SHP77 (cell line): ENCODE measurements around the gene BMP10.
A peak's percentile ranks its signal among the peaks of the same experiment; 100 is the strongest.

Source experiments
- DNase-seq, 2 experiments: peaks; one replicate each; lab custom pipeline; 2025; lab: John Stamatoyannopoulos, UW

The BMP10 gene

DNA sequence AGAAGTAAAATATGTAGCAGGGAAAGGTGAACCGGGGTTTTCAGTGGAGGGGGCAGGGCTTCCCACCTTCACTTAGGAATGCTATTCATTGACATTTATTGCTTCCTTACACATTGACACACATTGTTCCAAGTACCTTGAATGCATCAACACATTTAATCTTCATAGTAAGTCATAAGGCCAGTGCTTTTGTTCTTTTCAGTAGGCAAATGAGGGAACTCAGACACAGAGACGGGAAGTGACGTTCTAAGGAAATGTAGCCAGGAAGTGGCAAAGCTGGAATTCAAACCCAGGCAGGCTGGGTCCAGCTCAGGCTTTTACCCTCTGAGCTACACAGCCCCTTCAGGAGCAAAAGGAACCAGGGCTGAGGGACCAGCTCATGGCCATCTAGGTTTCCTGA is 20.7 kb downstream of the BMP10 start:
- no peak for DNase-seq

DNA sequence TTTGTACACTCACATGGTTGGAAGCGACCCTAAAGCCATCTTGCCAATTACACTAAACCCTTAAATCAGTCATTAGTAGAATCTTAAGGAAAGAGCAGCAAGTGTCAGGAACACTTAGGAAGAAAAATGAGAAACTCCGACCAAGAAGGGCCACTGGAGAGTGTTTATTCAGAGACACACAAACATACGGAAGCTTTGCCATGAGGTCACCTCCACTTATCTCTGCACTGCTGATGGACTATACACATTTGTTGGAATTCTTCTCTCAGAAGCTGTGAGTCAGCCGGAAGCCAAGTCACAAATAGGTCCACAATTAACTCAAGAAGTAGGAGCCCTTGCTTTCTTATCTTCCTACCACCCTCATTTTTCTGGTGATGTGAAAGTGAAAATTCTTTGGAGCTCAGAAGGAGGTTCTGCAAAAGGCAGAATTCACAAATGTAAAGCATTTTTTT is 21.6 kb downstream of the BMP10 start:
- no peak for DNase-seq

DNA sequence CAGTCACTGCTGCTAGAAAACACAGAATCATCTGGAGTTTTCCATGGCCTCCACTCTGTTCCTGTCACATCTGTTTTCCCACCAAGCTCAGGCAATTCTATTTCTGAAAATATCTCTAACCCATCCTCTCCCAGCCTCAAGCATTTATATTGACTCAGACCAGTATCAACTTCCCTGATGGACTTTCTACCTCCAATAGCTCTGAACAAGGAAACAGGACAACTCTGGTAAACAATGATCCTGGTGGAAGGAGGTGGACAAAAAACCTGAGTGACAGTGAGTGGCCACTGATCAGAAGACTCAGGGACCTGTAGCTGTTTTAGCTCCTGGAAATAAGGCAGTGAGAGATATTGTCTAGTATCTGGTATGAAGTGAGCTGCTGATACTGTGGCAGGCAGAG is 23.4 kb downstream of the BMP10 start:
- DNase-seq, result no peak

DNA sequence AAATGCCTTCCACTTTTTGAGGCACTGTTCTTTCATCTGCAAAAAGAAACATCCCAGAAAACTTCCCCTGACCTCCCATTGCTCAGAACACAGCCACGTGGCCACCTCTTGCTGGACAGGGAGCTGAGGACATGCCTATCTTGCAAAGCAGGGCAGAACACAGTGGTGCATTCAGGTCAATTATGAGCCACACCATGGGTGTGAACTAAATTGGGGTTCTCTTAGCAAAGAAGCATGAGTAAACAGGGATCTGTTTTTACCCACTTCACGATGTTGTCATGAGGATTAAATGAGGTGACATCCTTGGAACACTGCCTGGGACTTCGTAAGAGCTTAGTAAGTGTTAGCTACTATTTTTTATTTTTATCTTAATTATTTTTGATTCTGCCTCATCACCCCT is 25.1 kb downstream of the BMP10 start:
- no peak for DNase-seq

DNA sequence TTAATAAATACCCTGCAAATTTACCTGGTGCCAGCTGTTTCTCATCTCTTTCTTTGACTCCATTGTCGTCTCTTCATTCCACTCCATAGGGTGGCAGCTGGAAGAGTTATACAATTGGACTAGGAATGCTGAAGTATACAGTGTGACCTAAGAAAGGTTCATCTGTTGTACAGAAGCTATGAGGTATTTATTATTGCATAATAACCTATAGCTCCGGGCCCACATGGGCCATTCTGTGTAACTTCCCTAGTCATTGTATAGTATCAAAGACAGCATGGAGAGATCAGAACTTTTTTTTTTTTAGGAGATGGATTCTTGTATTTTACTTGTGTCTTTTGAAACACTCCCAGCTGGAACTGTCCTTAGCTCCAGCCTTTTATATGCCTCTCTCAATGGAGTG is 26.2 kb downstream of the BMP10 start:
- DNase-seq, result no peak

DNA sequence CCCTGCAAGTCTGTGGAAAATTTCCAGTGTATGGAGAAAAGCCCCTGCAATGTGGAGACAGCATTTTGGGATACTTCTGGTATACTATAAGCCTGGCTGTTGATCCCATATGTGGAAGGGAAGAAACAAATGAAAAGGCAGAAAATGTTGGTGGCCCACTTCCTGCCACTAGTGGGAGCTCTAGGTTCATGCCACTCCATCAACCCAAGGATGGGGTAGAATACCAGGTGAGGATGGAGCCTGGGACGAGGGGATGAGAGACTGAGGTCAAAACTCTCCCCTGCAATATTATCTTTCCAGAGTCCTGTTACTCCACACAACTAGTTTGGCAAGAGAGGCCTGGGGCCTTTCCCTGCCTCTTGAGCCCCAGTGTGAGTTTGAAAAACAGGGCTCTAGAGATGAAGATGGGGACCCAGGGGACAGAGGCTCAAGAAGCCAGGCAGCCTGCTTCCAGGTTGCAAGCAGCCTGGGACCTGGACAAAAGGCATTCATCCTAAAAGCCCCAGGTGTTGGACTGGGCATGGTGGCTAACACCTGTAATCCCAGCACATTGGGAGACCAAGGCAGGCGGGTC is 31.9 kb downstream of the BMP10 start:
- no peak for DNase-seq

DNA sequence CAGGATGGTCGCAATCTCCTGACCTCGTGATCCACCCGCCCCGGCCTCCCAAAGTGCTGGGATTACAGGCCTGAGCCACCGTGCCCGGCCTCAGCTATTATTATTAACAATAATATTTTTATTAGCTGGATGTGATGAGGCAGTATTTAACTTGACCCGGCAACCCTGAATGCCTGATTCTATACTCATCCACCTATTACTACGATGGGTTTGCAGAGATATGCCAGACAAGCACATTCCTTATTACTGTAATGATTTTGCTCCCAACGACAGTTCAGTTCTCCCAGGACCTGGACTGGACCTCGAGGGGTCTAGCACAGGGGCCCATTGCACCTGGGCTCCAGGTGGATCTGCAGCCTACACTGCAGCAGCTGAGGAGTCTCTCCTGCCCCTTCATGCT is 32.6 kb downstream of the BMP10 start:
- no peak for DNase-seq

DNA sequence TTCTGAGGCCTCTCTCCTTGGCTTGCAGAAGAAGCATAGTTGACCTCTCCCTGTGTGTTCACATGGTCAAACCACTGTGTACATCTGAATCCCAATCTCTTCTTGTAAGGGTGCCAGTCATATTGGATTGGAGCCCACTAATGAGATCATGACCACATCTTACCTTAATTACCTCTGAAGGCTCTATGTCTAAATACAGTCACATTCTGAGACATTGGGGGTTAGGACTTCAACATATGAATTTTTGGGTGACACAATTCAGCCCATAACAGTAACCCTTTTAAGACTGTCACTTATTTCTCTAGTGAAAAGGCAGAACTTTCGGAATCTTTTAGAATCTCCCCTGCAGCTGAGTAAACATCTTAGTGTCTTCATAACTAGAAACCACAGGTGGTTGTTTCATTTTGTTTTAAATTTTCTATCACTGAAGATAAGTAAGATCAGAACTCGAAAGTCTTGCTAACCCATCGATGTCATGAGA is 33.3 kb downstream of the BMP10 start:
- no peak for DNase-seq

DNA sequence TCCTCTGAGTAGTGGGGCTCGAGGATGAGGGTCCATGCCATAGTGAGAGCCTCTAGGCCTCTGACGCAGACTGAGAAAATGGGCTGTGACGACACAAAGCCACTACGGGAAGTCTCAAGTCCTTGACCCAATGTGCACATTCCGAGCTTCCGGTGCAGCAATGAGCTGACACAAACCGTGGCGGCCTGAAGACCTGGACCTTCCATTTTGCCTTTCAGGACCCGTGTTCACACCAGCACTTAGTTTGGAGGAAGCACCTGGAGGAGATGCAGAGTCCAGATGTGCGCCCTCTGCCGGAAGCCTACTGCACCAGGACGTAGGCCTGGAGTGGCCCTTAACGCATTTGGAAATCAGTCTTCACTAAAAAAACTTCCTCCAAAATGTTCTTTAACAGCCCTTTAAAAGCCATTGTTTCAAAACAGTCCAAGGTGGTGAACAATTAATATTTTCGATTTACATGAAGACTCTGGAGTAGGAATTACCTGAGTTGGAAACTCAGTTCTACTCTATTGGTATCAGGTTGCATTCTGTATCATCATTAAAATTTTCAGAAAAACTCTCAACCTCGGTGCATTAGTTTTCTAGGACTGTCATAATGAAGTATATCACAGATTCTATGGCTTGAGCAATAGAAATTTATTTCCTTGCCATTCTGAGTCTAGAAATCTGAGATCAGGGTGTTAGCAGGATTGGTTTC is 33.9 kb downstream of the BMP10 start:
- DNase-seq, result peak in 1 of 2 experiments; percentile 21

DNA sequence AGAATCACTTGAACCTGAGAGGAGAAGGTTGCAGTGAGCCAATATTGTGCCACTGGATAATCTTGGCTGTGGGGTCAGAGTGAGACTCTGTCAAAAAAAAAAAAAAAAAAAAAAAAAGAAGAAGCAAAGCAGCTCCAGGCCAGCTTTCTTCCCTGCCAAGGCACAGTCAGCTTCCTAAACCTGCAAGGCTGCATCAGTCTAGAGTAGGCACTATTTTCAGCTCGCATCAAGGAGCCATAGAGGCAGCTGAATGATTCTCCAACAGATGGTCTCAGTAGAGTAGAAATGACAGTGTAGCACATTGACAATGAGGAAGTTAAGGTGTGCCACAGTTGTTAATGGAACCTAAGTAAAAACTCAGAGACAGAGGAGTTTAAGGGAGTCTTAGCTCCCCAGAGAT is 35.6 kb downstream of the BMP10 start:
- DNase-seq, result no peak

DNA sequence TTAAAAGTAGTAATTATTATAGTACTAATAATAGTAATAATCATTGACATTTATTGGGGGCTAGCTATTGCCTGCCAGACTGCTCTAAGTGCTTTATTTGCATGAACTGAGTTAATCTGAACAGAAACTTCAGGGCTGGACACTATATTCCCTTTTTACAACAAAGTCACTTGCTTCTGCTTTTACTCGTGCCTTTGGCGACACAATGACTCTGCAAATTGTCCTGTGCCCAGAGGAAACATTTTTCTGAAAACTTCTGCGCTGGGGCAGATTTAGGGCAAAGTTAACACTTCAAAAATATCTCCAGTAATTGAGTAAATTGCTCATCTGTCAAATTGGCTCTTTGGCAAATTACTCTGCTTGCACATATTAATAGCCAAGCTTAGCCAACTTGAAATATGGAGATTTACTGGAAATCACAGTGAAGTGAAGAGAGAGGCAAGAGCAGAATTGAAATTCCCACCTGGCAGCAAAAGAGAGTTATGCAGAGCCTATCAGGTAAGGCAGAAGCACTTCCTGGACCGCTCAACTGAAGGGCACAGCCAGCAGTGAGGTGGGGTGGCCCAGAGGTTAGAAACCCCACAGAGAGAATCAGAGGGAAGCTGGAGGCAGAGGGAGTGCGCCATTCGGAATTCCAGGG is 36.3 kb downstream of the BMP10 start:
- DNase-seq, result no peak

DNA sequence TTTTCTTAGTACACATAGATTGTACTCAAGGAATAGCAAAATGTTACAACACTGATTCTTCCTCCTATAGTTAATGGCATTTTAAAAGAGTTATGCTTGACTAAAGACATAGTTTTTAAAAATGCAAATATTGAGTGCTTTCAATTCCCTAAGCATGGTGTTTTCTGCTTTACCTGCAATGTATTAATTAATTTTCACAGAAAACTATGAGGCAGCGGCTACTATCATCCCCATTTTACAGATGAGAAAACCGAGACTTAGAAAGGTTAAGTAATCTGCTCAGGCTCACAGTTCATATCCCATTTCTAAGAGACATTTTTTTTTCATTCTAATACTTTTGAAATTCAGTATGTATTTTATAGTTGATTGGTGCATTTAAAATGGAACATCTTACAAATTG is 38.0 kb downstream of the BMP10 start:
- DNase-seq, result no peak

DNA sequence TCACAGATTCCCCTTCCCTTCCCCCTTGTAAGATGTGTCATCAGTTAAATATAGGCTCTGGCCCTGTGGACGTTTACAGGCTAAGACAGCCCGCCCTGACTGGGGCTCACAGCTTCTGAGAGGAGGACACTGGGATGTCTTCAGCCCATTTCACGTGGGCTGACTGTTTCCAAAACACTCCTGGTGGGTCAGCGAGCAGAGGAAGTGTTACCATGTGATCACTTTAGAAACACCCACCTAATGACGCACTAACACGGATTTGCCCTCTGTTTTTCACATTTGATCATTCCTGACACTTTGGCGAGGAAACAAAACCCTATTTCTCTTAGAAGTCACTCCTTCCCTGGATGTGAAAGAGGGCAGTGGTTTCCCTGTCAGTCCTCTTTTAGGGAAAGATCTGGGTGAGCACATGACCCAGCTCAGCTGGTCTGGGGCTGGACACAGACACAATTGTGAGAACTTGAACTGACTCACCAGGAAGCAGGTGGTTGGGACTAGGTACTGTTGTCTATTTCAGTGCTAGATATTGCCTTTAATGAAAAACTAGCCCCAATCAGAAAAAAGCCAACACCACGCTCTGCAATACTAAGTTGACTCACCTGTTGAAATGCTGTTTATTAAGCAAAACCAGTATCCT is 38.8 kb downstream of the BMP10 start:
- no peak for DNase-seq

DNA sequence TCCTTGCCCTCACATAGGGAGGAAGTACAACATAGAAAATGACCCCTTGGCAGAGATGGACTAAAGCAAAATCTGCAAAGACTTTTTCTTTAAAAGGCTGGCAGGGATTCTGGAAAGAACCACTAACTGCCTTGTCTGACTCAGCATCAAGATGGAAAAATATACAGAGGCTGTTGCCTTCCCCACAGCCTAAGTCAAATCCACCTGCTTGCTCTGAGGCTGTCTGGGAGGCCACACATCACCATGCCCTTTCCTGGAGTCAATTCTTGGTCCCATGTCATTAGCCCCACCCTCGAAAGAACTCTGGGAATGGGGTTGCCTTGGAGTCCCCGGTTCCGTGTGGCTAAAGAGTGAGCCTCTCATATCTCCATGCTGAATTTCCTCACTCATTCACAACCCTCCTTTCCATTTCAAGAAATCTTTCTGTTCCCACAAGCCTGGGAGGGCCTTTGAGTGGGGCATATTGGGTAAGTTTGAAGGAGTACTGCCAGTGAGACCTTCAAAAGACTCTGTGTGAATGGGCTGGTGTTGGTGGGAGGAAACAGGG is 39.4 kb downstream of the BMP10 start:
- DNase-seq, result no peak

DNA sequence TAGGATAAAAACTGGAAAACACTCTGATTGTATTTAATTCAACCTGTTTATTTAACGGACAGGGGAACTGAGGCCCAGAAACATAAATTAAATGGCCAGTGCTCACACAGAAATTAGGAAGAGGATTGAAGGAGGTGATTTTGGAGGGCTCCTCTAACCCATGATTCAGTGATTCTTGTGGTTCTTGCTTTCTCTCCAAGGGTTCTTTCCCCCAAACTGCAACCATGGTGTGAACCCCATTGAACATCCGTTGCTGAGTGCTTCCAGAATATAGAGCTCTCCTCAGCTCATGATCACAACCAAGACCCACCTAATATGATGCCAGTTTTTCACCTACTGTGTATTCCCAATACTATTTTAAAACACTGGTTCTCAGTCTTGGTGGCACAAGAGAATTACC is 41.4 kb downstream of the BMP10 start:
- no peak for DNase-seq

DNA sequence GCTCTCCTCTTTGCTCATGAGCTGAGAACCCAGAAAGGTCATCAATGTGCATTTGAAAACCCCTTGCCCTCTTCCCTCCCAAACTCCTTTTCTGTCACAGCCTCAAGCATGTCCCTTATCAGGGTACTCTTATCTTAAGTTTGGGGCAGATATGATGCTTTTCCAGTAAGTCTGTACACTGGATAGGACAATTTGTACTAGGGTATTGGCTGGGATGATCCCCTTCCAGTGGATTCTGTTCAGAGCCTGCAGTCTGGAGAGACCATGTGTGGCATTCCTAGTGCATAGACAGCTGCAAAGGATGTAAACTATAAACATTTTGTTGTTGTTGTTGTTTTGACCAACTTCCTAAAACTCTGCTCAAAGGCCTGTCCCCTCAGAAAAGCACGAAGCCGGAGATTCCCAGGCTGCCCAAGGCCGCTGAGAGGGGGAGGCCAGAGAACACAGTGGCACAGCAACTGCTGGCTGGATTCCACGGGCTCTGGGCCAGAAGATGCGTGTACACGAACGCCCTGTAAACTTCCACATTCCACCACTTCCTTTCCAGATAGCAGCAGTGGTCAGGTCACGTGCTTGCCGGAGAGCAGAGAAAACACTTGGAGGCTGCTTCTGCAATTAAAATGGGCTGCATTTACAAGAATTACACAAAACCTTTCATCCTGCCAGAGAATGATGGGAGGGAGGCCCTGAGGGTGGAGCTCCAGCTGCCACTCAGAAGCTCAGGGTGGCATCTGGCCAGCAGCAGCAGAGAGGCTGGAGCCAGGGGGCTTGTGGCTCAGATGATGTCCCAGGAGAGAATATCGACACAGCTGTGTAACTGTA is 42.1 kb downstream of the BMP10 start:
- peak; percentile 39 to 41 for DNase-seq

DNA sequence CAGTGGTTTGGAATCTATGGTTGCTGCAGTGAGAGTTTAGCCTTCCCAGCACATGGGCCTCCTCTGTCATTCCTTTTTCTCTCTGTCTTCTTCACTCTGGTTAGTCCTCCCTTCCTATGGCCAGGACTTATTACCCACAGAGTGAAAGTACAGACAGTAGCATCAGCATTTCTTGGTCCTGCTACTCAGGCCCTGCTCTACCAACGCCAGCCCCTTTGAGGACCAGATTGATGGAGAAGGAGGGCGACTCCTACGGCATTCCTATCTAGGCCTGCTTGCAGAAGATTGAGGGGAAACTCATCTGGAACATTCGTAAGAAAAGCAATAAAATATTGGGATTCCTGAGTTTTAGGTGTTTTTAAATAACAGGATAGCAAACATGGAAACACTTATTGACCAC is 43.5 kb downstream of the BMP10 start:
- DNase-seq, result no peak

DNA sequence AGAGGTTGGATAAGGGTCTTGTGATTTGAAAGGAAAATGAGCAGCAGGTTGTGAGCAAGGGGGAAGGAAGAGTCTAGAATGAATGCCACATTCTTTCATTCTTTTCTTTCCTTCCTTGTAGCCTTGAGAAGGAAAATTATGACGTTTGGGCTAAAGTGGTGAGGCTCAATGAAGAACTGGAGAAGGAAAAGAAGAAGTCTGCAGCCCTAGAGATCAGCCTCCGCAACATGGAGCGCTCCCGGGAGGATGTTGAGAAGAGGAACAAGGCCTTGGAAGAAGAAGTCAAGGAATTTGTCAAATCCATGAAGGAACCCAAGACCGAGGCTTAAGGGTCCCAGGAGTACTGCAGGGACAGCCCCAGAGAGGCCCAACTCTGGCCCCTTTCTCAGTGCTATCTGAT is 45.3 kb downstream of the BMP10 start:
- DNase-seq, result no peak

DNA sequence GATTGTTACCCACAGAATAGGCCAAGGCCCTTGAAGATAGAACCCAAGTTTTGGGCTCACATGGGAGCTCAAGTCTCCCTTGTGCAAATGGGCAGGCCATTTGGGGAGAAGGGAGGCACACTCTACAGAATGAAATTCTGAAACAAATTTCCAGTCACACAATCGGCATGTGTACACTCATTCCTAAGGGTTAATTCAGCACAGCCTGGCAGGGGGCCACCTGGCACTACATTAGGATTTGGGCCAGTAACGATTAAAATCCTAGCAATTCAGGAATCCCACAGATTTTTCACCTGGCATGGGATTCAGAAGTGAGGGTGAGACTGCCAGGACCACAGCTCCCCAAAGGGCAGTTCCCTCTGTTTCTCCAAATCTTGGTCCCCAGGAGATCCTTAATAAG is 46.4 kb downstream of the BMP10 start:
- no peak for DNase-seq

DNA sequence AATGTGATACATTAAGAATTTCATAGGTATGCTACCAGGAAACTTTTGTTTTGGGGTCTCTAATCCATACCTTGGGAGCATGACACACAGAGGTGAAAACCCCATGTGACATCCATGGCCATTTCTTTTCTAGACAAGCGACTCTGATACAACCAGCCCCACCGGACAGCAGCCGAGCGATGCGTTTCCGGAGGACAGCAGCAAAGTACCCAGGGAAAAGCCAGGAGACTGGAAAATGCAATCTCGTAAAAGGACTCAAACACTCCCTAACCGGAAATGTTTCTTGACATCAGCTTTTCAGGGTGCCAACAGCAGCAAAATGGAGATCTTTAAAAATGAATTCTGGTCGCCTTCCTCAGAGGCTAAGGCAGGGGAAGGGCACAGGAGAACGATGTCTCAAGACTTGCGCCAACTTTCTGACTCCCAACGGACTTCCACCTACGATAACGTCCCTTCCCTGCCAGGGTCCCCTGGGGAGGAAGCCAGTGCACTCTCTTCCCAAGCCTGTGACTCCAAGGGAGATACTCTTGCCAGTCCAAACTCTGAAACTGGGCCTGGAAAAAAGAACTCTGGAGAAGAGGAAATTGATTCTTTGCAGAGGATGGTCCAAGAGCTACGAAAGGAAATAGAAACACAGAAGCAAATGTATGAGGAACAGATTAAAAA is 48.9 kb downstream of the BMP10 start:
- no peak for DNase-seq

DNA sequence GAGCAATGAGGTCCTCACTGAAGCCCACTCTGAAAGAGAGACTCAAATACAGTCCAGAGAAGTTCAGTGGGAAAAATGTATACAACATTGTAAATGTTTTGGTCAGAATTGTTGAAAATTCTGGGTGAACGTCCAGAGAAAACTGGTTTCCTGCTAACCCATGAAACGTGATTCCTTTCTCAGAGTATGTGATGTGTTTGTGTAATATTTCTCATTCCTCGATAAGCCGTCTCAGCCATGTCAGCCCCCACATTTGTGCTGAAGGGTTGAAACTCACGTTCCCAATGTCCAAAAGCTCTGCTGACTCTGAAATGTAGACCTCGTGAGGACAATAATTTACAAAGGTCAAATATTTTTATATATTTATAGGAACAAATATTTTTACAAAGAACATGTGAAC is 51.6 kb downstream of the BMP10 start:
- no peak for DNase-seq
